Activated CD8-positive, alpha-beta T cell treated with anti-CD3 and anti-CD28 coated beads, Interleukin-2, amount 10 ng/mL, durations not matched to agents 7 days and 5 days (primary cell): ENCODE data around the gene ZNF683. TPM values are rescaled to one million over a fixed set of nuclear protein-coding genes. Genes with fewer than 3 reads are reported as not detected.
"Not testable (repeated sequence)": the region's sequence is repeated elsewhere in the genome, so short reads cannot be mapped to it uniquely, and the experiment has no call there.

ENCODE experiments used
- ATAC-seq: fragments of 150-1000 bp; cut with Tn5 transposase; one replicate; pipeline ENCODE4 v1.10.0; 2021; ENCODE audit warnings: moderate library complexity
- CTCF ChIA-PET: fragments of 350-600 bp; sonication (Branson Sonifier 250); formaldehyde crosslinking; loops from one replicate; lab custom pipeline; 2021; ENCODE audit warnings: antibody characterized with exemption; lab: Charles Lee
- POLR2A ChIA-PET: fragments of 350-600 bp; sonication (Branson Sonifier 250); formaldehyde crosslinking; loops from one replicate; lab custom pipeline; 2021; ENCODE audit warnings: antibody characterized with exemption; lab: Charles Lee
- DNase-seq: peaks from one replicate; pipeline ENCODE4 v3.0.0-alpha.2; 2020
- H3K27ac Mint-ChIP-seq: one replicate; pipeline ENCODE4 v1.8.0; 2021; ENCODE audit warnings: mild to moderate bottlenecking, mixed read lengths
- H3K27me3 Mint-ChIP-seq: one replicate; pipeline ENCODE4 v1.8.0; 2021; ENCODE audit warnings: low read depth, mixed read lengths
- H3K36me3 Mint-ChIP-seq: one replicate; pipeline ENCODE4 v1.8.0; 2021; ENCODE audit warnings: low read depth, mixed read lengths
- H3K4me1 Mint-ChIP-seq: one replicate; pipeline ENCODE4 v1.8.0; 2021; ENCODE audit warnings: low read depth, mixed read lengths
- H3K4me3 Mint-ChIP-seq: one replicate; pipeline ENCODE4 v1.8.0; 2021; ENCODE audit warnings: mild to moderate bottlenecking, mixed read lengths
- H3K9me3 Mint-ChIP-seq: one replicate; pipeline ENCODE4 v1.8.0; 2022; ENCODE audit warnings: mixed read lengths; ENCODE audit not compliant: insufficient read depth
- total RNA-seq, 2 experiments: library from RNA; stranded (reverse); gene quantifications; one replicate each; pipeline ENCODE4 v1.2.3, GENCODE V29; 2021

The ZNF683 gene
- 10 to 100 TPM; 24.0 to 26.6 TPM for total RNA-seq

GRCh38 chr1:26372611-26373010 lies at the start of gene ZNF683:
Gene ZNF683 (minus strand): TSS chr1:26372750. CDS start chr1:26368571, 4,179 bp downstream.
- DNase-seq, H3K27me3 Mint-ChIP-seq, ATAC-seq: not testable (repeated sequence)
- ChIA-PET POLR2A (interaction anchor here (1.3 kb wide), 1 partner anchor 8 kb away, joined by 4 read pairs; no protein-coding TSS in a partner anchor), CTCF (interaction anchor here (1.0 to 8.4 kb wide), 8 partner anchors 10 to 168 kb away, joined by 3 to 160 read pairs (median 12); no protein-coding TSS in a partner anchor)
- H3K4me3 Mint-ChIP-seq, result peak within 1 kb of the TSS; percentile 44
- H3K27ac Mint-ChIP-seq, result peak within 1 kb of the TSS; percentile 90
- peaks cover 90% of the 10 kb centered on the region for H3K4me1 Mint-ChIP-seq
- H3K36me3 Mint-ChIP-seq, result peaks cover 27% of the 10 kb centered on the region
- H3K9me3 Mint-ChIP-seq, result peaks cover 11% of the 10 kb centered on the region

DNA sequence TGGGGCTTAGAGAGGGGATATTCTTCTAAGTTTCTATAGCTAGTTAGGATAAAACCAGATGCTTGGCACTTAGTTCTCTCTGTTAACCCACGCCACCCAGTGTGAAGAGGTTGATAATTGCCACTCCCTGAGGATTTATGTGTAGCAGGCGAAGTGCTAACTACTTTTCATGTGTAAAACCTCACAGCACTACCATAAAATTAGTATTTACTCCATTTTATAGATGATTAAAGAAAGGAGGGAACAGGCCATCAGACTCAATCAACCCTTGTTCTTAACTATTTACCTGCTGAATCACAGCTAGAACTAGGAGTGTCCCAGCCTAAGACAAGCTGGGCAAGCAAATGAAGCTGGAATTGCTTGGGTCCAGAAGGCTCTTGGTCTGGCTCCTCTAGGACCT lies 46.9 kb upstream of the ZNF683 start:
- H3K27me3 Mint-ChIP-seq, result peaks cover 33% of the 10 kb centered on the region
- DNase-seq (no peak), ATAC-seq (no peak)
- H3K9me3 Mint-ChIP-seq, result no peaks in the 10 kb centered on the region
- no peaks in the 10 kb centered on the region for H3K36me3 Mint-ChIP-seq
- H3K4me3 Mint-ChIP-seq, result no peak overlapping the region
- peaks cover 2% of the 10 kb centered on the region for H3K4me1 Mint-ChIP-seq
- POLR2A ChIA-PET, result no interaction called here
- CTCF ChIA-PET, result interaction anchor here (0.6 to 1.9 kb wide), 3 partner anchors 55 to 186 kb away, joined by 3 to 4 read pairs (median 3); partner anchors contain the start of gene CEP85
- no peak overlapping the region for H3K27ac Mint-ChIP-seq

DNA sequence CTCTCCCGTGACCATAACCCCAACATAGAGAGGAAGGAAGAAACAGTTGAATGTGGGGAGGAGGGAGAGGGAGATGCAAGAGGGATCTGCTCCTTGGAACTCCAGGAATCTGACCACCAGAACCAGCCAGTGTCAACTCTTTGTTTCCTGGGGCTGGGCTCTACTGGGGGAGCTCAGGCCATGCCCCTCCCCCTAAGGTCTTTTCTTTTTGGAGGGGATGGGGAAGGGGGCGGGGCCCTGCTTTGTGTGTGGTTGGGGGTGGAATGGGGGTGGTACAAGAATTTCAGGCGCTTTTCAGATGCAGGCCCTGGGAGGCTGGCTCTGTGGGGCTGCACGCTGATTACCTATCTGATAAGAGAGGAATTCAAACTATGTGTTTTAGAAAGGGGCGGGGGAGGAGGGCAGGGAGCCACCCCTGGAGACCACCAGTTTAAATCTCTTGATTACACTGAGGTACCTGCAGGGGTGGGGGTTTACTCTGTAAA lies 46.4 kb upstream of the ZNF683 start:
- Mint-ChIP-seq H3K9me3 (no peaks in the 10 kb centered on the region), H3K4me3 (no peak overlapping the region), H3K36me3 (no peaks in the 10 kb centered on the region), H3K27ac (no peak overlapping the region), H3K4me1 (peaks cover 2% of the 10 kb centered on the region), H3K27me3 (peaks cover 39% of the 10 kb centered on the region)
- ATAC-seq, result no peak
- CTCF ChIA-PET, result interaction anchor here (0.9 kb wide), 1 partner anchor 54 kb away, joined by 3 read pairs; no protein-coding TSS in a partner anchor
- no peak for DNase-seq
- POLR2A ChIA-PET, result no interaction called here

DNA sequence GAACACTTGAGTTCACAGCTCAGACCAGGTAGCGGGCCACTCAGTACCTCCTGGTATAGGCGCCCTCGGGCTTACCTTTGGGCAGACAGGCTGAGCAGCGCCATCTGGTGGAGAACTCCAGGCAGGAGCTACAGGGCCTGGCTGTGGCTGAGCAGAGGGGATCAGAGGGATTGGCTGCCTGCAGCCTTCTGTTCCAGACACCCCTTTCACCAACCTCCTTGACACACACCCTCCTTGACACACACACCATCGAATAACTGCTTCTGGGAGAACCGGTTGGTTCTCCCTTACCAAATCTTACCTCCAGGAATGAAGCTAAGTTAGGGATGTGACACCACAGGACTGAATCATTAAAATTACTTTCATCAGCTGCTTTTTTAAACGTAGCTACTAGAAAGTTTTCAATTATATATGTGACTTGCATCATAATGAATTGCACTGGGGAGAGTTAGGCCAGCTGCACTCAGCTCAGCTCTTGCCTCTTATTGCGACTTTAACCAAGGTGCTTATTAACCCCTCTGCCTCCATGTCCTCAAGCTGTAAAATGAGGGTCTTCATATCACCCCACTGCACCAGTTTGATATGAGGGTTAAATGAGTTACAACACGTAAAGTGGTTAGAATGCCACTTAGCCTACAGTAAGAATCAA lies 44.7 kb upstream of the ZNF683 start:
- POLR2A ChIA-PET, result interaction anchor here (1.2 kb wide), 1 partner anchor 15 kb away, joined by 5 read pairs; the partner anchor contains the start of gene DHDDS
- ATAC-seq (peak; percentile 100), DNase-seq (peak; percentile 91)
- Mint-ChIP-seq H3K36me3 (no peaks in the 10 kb centered on the region), H3K4me3 (no peak overlapping the region), H3K9me3 (no peaks in the 10 kb centered on the region), H3K4me1 (peaks cover 7% of the 10 kb centered on the region), H3K27ac (no peak overlapping the region), H3K27me3 (peaks cover 49% of the 10 kb centered on the region)
- CTCF ChIA-PET, result interaction anchor here (0.6 to 3.7 kb wide), 74 partner anchors 9 to 1633 kb away, joined by 3 to 63 read pairs (median 5); partner anchors contain the start of genes CD52, CEP85, DHDDS and PIGV

DNA sequence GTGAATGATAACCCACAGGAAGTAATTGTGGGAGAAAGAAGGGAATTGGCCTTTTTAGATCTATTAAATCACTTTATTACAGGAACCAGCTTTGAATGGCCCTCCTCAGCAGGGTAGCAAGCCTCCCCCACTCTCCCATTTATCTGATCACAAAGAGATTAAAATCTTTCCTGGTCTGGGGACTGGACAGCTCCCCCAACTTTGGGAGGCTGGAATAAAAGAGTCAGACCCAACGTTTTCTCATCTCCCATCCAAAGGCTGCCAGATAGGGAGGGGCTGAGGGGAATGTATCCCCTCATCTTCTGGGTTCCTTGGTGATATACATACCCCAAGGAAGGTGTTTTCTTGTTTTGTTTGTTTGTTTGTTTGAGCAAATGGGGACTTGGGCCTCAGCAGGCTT lies 40.5 kb upstream of the ZNF683 start:
- Mint-ChIP-seq H3K27me3 (peaks cover 71% of the 10 kb centered on the region), H3K27ac (no peak overlapping the region), H3K36me3 (no peaks in the 10 kb centered on the region), H3K4me3 (no peak overlapping the region), H3K9me3 (no peaks in the 10 kb centered on the region), H3K4me1 (peaks cover 26% of the 10 kb centered on the region)
- POLR2A ChIA-PET, result no interaction called here
- DNase-seq (no peak), ATAC-seq (no peak)
- CTCF ChIA-PET, result interaction anchor here (1.1 to 2.6 kb wide), 3 partner anchors 128 to 179 kb away, joined by 3 to 6 read pairs (median 4); partner anchors contain the start of gene CEP85

DNA sequence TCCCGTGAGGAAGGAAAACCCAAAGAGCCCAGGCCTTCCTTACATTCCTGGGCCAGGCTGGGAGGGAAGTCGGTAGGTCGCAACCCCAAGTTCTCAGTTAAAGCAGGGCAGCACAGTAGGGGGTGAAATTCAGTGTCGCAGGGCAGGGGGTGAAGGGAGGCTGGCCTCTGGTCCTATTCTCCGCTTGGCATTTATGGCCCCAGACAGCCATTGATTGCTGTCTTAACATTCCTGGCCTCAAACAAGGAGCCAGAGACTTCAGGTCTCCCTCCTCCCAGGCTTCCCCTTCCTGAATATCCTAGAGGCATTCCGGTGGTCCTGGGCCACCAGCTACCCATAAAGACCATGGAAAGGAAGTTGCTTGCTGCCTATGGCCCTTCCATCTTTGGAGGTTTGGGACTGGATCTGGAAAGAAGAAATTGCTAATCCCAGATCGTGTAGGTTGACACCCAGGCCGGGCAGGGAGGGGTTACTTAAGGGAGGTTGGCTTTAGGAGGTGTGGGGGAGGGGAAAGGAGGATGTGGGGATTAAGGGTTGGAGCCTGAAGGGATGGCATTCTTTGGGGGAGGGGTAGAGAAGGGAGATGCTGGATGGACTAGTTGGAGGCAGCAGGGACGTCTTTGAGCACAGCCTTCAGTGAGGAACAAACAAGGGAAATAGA lies 39.8 kb upstream of the ZNF683 start:
- ATAC-seq, result no peak
- ChIA-PET POLR2A (no interaction called here), CTCF (interaction anchor here (1.1 to 2.6 kb wide), 3 partner anchors 127 to 178 kb away, joined by 3 to 6 read pairs (median 4); partner anchors contain the start of gene CEP85)
- H3K36me3 Mint-ChIP-seq, result no peaks in the 10 kb centered on the region
- no peaks in the 10 kb centered on the region for H3K9me3 Mint-ChIP-seq
- no peak for DNase-seq
- no peak overlapping the region for H3K27ac Mint-ChIP-seq
- peaks cover 26% of the 10 kb centered on the region for H3K4me1 Mint-ChIP-seq
- no peak overlapping the region for H3K4me3 Mint-ChIP-seq
- H3K27me3 Mint-ChIP-seq, result peaks cover 71% of the 10 kb centered on the region

DNA sequence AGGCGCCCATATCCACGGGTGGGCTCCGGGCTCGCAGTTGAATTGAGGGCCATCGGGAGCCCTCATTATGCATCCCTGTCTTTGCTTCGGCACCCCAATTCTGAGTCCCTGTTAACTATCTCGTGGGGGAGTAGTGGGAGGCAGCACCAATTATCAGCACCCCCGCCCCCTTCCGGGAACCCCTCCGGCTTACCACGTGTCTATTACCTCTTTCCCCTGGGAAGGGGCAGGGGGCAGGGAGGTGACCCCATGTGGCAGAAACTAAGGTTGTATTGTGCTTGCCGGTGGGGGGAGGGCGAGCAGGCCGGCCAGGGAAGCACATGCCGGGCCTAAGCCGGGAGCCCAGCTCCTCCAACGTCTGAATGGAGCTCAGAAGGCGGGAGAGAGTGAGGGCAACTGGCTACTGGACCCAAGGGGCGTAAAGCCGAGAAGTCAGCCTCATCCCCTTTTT lies 39.1 kb upstream of the ZNF683 start:
- peaks cover 69% of the 10 kb centered on the region for H3K27me3 Mint-ChIP-seq
- CTCF ChIA-PET, result interaction anchor here (2.6 kb wide), 1 partner anchor 127 kb away, joined by 6 read pairs; no protein-coding TSS in a partner anchor
- no peak for ATAC-seq
- POLR2A ChIA-PET, result no interaction called here
- DNase-seq, result no peak
- peaks cover 24% of the 10 kb centered on the region for H3K4me1 Mint-ChIP-seq
- H3K36me3 Mint-ChIP-seq, result no peaks in the 10 kb centered on the region
- H3K9me3 Mint-ChIP-seq, result no peaks in the 10 kb centered on the region
- H3K27ac Mint-ChIP-seq, result no peak overlapping the region
- no peak overlapping the region for H3K4me3 Mint-ChIP-seq

DNA sequence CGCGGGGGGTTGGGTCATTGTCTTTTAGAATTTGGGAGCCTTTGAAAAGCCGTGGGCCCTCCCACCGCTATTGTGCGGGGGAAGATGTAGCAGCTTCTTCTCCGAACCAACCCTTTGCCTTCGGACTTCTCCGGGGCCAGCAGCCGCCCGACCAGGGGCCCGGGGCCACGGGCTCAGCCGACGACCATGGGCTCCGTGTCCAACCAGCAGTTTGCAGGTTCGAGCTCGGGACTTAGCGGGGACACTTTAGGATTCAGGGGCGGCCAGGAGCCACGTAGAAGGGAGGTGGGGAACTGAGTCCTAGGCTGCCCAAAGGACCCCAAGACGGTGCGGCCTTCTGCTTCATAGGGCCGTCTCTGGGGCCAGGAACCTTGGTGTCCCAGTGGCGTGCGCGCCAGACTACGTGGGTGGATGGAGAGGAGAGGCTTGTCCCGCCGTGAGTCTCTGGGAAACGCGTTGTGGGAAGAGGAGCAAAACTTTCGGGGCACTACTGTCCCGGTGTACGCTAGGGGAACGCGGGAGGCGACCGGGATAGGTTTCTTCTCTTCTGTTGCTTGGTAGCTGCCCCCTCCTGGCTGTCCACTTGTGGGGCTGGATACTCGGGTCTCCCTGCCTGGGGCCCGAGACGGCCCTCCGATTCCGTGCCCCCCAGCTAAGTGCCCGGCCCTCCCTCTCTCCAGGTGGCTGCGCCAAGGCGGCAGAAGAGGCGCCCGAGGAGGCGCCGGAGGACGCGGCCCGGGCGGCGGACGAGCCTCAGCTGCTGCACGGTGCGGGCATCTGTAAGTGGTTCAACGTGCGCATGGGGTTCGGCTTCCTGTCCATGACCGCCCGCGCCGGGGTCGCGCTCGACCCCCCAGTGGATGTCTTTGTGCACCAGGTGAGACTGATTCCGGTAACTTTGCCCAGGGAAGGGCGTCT lies 38.4 kb upstream of the ZNF683 start, which contains the start of gene LIN28A:
Gene LIN28A, plus strand, starts transcription at position 112 of the 918 bp plus-strand sequence. Its CDS starts 75 bp downstream, at position 187.
- Mint-ChIP-seq H3K27ac (no peak within 1 kb of the TSS), H3K4me1 (peaks cover 24% of the 10 kb centered on the region), H3K4me3 (no peak within 1 kb of the TSS), H3K36me3 (no peaks in the 10 kb centered on the region), H3K27me3 (peaks cover 65% of the 10 kb centered on the region), H3K9me3 (no peaks in the 10 kb centered on the region)
- ChIA-PET POLR2A (no interaction called here), CTCF (interaction anchor here (2.6 kb wide), 1 partner anchor 126 kb away, joined by 6 read pairs; no protein-coding TSS in a partner anchor)
- ATAC-seq (no peak), DNase-seq (no peak)

GRCh38 chr1:26409191-26409807 lies 36.7 kb upstream of the ZNF683 start:
- peaks cover 52% of the 10 kb centered on the region for H3K27me3 Mint-ChIP-seq
- no peak overlapping the region for H3K27ac Mint-ChIP-seq
- H3K4me3 Mint-ChIP-seq, result peak overlapping the region; percentile 23
- POLR2A ChIA-PET, result no interaction called here
- H3K36me3 Mint-ChIP-seq, result no peaks in the 10 kb centered on the region
- CTCF ChIA-PET, result interaction anchor here (1.0 to 1.4 kb wide), 2 partner anchors 8 to 124 kb away, joined by 3 to 6 read pairs; no protein-coding TSS in a partner anchor
- ATAC-seq (no peak), DNase-seq (peak; percentile 29)
- peaks cover 24% of the 10 kb centered on the region for H3K4me1 Mint-ChIP-seq
- no peaks in the 10 kb centered on the region for H3K9me3 Mint-ChIP-seq

GRCh38 chr1:26408604-26409003 lies 36.1 kb upstream of the ZNF683 start:
- CTCF ChIA-PET, result interaction anchor here (0.8 to 1.4 kb wide), 3 partner anchors 8 to 175 kb away, joined by 3 to 6 read pairs (median 3); partner anchors contain the start of gene CEP85
- peak overlapping the region; percentile 50 for H3K4me3 Mint-ChIP-seq
- DNase-seq (peak; percentile 84), ATAC-seq (peak; percentile 91)
- no peaks in the 10 kb centered on the region for H3K36me3 Mint-ChIP-seq
- no peaks in the 10 kb centered on the region for H3K9me3 Mint-ChIP-seq
- H3K4me1 Mint-ChIP-seq, result peaks cover 24% of the 10 kb centered on the region
- no peak overlapping the region for H3K27ac Mint-ChIP-seq
- POLR2A ChIA-PET, result no interaction called here
- H3K27me3 Mint-ChIP-seq, result peaks cover 52% of the 10 kb centered on the region
